ENCODE results near the gene LRRN3.

DNA sequence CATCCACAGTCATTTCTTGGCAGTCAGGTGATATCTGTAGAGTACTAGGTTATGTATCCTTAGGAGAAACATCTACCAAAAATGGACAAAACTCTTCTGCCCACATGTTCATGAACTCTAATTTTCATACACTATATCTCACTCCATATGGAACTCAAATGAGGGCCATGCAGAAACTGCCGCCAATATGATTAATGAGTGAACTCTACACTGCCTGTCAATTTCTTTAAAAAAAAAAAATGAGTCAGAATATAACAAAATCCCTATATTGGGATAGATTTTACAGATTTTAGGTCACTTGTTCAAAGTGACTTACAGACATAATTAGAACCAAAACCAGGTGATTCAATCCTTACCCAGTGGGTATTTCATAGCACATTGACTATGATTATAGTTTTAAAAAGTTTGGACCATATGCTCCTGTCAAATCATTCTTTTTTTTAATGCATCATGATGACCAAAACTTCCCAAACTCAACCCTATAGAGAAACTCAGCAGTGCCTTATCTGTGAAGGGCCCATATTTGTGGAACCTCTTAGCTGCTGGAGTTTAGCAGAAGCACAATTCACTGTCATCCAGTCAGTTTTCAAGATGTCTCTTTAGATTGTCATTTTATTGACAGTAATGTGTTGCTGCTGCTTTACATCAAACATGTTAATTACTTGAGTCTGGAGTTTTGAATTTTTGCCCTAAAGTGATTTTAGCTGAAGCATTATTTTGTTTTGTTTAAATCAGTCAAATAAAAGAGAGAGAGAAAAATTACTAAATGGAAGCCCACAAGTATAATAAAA is 11.1 kb downstream of the LRRN3 start:
- TF ChIP-seq, protein P1, sequence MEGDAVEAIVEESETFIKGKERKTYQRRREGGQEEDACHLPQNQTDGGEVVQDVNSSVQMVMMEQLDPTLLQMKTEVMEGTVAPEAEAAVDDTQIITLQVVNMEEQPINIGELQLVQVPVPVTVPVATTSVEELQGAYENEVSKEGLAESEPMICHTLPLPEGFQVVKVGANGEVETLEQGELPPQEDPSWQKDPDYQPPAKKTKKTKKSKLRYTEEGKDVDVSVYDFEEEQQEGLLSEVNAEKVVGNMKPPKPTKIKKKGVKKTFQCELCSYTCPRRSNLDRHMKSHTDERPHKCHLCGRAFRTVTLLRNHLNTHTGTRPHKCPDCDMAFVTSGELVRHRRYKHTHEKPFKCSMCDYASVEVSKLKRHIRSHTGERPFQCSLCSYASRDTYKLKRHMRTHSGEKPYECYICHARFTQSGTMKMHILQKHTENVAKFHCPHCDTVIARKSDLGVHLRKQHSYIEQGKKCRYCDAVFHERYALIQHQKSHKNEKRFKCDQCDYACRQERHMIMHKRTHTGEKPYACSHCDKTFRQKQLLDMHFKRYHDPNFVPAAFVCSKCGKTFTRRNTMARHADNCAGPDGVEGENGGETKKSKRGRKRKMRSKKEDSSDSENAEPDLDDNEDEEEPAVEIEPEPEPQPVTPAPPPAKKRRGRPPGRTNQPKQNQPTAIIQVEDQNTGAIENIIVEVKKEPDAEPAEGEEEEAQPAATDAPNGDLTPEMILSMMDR (IDR thresholded peaks at IDR 0.05; ENCODE audit: low read depth, low read length), result no peak
- TF ChIP-seq EZH2phosphoT487 (IDR thresholded peaks at IDR 0.05; ENCODE audit: low read depth), result no peak
